ENCODE results near the gene EBF3.

GRCh38 chr10:129939416-129940275 is 24.4 kb downstream of the EBF3 start:
- TF ChIP-seq POLR2AphosphoS5 (IDR thresholded peaks at IDR 0.05; ENCODE audit: low read depth, low read length): no peak
- no peak for TF ChIP-seq REST (IDR thresholded peaks at IDR 0.05; ENCODE audit: insufficient read depth in 1 of 2, low read depth in 2 of 2, low read length in 2 of 2)
- TF ChIP-seq TAF1 (IDR thresholded peaks at IDR 0.05; ENCODE audit: borderline replicate concordance, insufficient read depth, low read length): no peak

All from PFSK-1 (cell line).